Activated T-cell treated with anti-CD3 and anti-CD28 coated beads for 4 hours (primary cell): Measurements from ENCODE around the gene CEP78.

ENCODE experiments used
- DNase-seq: peaks from one replicate; pipeline ENCODE4 v3.0.0-alpha.2; 2020

CEP78 gene

GRCh38 chr9:78311075-78311474 is 75.2 kb downstream of the CEP78 start:
- DNase-seq, result no peak

DNA sequence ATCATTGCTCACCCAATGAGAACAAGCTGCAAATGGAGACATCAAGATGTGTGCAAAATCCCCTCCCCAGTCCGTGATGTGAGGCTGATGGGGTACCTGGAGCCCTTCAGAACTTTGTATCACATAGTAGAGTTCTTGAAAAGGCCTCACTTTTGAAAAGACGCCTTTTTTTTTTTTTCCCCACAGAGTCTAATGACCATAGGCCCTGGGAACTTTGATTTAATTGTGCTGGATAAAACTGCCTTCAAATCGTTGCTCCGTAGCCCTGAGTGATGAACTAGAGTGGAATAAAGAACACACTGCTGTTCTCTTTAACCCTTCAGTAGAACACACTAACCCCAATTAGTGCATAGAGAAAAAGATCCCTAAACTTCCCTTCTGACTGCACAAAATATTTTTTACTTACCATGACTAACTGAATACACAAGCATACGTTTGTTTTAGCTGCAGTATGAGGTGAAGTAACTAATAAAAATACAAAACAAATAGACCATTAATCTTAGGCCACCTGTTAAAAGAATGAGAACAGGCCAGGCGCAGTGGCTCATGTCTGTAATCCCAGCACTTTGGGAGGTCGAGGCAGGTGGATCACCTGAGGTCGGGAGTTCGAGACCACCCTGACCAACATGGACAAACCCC is 76.1 kb downstream of the CEP78 start:
- no peak for DNase-seq

DNA sequence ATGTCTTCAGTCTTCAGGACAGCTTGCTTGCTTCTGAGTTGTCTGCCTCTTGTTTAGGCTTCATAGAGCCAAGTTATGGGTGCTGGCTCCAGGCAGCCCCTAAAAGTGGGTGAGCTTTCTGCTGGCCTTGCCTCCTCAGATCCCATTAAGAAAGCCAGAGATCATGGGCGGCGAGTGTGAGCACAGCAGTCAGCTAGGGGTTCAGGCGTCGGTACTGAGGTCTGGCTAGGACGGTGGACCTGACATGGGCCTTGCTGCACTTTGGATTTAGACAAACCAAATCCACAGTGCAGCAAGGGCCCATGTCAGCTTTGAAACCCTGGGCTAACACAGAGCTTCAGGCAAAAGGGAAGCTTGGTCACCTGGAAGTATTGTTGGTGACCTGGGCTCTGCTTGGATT is 78.7 kb downstream of the CEP78 start:
- no peak for DNase-seq

- no peak for DNase-seq
These were observed 79.3 kb downstream of the CEP78 start for GRCh38 chr9:78314953-78315870.

DNA sequence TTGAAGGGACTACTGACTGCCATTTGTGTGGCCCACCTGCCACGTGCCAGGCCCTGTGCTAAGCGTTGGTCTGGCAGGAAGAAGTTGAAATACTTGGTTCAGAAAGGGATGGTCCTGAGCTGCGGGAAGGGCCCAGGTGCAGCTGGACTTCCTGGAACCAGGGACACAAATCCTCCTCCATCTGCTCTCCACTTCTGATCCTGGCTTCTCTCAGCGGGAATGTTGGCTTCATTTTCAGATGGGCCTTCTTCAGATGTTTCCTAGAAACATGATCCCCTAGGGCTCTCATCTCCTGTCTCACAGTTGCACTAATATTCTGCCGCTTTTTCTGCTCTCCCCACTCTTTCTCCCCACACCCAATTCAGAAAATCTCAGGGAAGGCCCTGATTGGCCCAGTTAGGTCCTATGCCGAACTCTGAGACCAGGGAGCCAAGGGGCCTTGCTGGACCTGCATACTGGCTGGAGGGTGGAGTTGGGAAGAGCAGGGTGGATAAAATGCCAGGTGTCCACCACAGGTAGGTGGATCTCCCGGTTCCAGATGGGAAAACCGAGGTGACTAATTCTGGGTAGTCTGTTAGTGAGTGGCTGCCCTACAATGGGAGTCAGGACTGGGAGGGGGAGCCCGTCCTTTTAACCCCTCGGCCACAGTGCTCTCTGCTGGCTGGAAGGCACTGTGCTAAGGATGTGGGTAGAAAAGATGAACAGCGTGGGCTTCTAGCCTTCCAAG is 80.5 kb downstream of the CEP78 start:
- DNase-seq, result no peak

DNA sequence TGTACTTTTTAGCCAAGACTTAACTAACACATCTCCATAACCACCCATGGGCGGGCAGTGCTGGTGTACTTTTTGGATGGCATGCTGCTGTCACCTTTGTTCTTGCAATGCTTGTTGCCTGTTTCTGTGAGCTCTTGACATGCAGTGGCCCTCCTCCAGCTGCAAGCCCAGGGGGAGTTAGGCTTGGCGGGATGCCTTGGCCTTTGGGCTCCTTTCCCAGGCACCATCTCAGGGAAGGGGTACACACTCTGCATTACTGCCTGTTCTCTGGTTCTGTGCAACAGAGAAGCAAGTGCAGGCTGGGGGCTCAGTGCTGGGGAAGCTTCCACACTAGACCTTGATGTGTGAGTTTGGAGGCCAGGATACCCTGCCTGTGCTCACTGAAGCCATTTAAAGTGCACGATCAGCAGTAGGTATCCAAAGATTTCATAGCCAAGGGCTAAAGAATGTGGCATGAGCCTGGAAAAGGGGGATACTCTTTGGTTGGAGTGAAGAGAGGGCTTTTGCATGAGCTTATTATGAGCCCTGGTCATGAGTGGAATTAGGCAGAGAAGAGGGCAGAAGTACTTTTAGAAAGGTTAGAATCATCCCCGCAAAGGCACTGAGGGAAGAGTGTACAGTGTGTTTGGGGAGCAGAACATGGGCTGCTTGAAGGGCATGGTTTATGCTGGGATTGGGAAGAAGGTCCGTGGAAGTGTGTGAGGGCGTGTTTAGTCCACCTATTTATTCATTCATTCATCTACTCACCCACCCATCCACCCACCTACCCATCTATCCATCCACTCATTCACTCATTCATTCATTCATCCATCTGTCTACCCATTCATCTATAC is 83.5 kb downstream of the CEP78 start:
- DNase-seq, result no peak

DNA sequence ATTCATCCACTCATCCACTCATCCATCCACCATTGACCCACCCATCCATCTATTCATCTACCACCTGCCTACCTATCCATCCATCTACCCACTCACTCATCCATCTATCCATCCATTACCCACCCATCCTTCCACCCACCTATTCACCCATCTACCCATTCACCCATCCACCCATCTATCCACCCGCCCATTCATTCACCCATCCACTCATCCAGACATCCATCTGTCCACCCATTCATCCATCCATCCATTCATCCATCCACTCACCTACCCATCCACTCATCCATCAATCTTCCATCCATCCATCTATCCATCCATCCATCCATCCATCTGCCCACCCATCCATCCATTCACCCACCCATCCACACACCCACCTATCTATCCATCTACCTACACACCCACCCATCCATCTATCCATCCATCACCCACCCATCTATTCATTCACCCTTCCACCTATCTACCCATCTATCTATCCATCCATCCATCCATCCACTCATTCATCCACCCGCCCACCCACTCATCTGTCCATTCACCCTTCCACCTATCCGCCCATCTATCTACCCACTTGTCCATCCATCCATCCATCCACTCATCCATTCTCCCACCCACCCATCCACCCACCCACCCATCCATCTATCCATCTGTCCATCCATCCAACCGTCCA is 84.3 kb downstream of the CEP78 start:
- DNase-seq, result no peak

DNA sequence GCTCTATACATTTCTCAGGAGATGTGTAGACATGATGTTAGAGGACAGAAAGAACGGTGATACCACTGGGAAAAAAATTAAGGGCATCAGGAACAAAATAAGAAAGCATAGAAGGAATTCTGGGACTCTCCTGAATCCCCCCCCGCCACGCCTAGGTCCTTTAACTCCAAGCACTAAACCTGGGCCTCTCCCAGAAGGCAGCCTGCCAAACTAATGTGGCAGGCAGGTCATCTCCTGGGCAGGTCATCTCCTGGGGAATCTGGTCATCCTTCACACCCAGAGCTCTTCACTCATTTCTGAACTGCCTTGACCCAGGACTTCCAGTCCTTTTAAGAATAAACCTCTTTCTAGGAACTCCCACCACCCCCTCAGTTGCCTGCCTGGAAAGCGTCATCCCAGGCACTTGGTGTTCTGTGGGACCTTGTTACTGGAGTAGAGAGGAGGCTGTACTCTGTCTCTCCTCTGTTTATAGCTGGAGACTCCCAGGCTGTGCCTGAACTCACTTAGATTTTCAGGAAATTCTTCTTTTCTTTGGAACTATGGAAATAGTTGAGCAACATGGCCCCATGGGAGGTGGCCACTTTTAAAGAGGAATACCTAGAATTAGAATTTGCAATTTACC is 85.1 kb downstream of the CEP78 start:
- DNase-seq, result no peak

DNA sequence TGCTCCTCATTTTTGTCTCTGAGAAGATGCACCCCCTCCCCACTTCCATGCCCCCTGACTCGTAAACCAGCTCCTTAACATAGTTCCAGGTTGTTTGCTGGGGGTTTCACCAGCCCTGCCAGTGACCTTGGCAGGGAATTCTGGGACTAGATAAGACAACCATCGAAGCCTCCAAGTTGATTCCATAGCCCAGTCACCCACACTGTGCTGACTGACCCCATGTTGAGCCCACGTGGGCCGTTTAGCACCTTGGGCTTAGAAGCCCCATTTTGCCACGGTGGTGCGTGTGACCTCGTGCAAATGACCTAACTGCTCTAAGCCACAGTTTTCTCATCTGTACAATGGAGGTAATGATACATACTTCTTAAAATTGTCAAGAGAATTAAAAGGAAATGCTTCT is 85.6 kb downstream of the CEP78 start:
- no peak for DNase-seq

- DNase-seq, result no peak
These were observed 88.3 kb downstream of the CEP78 start for GRCh38 chr9:78324068-78324650.

DNA sequence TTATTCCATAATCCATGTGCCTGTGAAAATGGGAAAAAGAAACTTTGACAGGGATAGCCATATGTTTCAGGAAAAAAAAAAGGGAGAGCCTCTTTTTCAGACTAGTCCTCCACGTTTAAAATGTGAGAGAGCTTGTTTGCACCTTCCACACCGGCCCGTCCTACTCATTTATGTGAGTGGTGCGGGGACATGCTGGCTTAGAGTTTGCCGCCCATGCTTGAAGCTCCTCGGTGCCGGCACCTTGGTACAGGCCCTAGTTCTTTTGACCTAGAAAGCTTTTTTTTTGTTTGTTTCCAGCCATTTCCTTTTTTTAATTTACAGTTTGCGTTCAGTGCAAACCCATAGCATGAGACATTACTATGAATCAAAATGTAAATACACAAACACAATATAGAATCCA is 88.8 kb downstream of the CEP78 start:
- no peak for DNase-seq

GRCh38 chr9:78325343-78325742 is 89.5 kb downstream of the CEP78 start:
- DNase-seq, result no peak

DNA sequence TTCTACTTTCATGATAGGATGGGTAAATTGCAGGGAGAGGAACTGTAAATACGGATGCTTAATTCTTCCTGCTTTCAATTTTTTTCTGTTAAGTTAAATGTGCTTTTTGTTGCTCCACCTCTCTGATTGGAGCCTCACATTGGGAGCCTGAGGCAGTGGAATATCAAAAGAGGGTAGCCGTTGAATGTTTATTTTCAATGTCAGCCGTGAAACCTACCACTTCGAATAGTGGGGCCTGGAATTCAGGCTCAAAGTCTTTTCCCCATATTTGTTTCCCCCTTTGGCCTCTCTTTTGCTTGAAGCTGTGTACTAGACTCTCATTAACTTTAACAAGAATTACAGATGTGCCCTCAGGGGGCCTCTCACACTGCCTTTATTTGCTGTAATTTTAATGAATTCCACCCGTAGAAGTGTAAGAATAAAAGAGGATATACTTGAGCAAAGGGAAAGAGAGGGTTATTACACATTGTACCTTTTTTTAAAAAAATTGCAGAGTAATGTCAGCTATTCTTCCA is 90.0 kb downstream of the CEP78 start:
- no peak for DNase-seq

DNA sequence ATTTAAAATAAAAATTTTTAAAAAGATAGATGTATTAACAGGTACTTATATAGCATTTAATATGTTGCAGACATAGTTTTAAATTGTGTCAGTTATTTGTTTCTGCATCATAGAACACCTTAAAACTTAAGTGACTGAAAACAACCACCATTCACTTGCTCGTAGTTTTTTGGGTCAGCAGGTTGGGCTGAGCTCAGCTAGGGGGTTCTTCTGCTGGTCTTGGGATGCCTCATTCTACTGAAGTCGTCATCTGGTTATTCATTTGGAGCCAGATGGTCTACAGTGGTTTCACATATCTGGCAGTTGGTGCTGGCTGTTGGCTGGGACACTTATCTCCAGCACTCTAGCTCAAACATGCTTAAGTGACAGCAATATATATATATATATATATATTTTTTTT is 90.7 kb downstream of the CEP78 start:
- DNase-seq, result no peak
